NCI-H2107 (cell line): ENCODE results near the gene SLC47A1.
"Not testable (repeated sequence)": the region's sequence is repeated elsewhere in the genome, so short reads cannot be mapped to it uniquely, and the experiment has no call there.

ENCODE experiments used
- DNase-seq: peaks from one replicate; lab custom pipeline; 2025; lab: John Stamatoyannopoulos, UW

The SLC47A1 gene

DNA sequence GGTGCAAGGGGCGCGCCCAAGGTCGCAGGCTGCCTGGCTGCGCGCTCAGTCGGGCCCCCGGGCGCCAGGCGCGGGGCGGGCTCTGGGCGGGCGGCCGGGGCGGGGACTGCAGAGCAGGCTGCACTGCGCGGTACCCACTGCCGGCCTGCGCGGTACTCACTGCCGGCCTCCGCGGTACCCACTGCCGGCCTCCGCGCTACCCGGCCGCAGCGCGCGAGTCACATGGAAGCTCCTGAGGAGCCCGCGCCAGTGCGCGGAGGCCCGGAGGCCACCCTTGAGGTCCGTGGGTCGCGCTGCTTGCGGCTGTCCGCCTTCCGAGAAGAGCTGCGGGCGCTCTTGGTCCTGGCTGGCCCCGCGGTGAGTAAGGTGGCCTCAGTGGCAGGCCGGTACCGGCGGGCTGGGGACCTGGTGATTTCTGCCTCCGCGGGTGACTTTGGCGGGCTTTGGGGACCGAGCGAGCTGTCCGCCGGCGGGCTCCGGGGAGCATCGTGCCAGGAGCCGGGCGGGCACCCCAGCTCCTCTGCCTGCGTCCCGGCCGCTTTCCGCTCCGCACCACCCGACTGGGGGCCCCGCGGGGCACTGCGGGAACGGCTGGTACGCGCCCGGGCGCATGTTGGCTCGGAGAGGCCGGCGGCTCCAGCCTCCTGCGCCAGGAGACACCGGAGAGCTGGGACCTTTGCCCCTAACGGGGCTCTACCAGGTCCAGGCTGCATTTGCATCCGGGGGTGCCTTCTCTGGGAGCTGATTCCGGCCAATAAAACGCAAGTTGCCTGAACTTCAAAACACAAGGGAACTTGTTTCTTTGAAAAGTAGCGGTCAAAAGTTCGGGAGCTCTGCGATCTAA lies at the start of gene SLC47A1:
Gene SLC47A1, plus strand, starts transcription at position 137 of the 844 bp plus-strand sequence. Its CDS starts 86 bp downstream, at position 223.
- DNase-seq: no peak

- no peak for DNase-seq
Measured at GRCh38 chr17:19485800-19486340, 47.8 kb upstream of the SLC47A1 start.

- no peak for DNase-seq
Measured at GRCh38 chr17:19486351-19487023, 47.2 kb upstream of the SLC47A1 start.

DNA sequence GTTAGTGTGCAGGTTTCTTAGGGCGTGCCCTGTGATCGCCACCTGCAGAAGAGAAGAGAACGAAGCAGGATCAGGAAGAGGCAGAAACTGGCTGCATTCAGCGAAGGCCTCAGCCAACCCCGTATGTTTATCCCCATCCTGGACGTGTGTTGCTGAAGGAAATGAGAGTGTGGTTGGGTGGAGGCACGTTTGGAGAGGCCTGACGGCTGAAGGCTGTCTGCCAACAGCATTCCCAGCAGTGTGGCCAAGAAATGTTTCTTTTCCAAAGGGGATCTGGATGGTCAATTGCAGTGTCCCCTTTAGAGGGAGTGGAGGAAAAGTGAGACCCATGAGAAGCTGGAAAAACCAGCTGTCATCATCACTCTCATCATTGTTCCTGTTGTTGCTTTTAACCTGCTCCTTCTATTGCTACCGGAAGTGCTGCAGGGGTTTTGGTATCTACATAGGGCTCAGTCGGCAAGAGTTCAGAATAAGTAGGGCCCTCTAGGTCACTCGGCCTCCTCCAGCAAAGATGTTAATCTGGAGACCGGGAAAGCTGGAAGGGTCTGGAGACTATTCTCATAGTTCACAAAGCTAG lies 46.5 kb upstream of the SLC47A1 start:
- DNase-seq: no peak

GRCh38 chr17:19492141-19492540 lies 41.5 kb upstream of the SLC47A1 start:
- DNase-seq: no peak

- DNase-seq: no peak
Measured at GRCh38 chr17:19494961-19495806, 38.5 kb upstream of the SLC47A1 start.

DNA sequence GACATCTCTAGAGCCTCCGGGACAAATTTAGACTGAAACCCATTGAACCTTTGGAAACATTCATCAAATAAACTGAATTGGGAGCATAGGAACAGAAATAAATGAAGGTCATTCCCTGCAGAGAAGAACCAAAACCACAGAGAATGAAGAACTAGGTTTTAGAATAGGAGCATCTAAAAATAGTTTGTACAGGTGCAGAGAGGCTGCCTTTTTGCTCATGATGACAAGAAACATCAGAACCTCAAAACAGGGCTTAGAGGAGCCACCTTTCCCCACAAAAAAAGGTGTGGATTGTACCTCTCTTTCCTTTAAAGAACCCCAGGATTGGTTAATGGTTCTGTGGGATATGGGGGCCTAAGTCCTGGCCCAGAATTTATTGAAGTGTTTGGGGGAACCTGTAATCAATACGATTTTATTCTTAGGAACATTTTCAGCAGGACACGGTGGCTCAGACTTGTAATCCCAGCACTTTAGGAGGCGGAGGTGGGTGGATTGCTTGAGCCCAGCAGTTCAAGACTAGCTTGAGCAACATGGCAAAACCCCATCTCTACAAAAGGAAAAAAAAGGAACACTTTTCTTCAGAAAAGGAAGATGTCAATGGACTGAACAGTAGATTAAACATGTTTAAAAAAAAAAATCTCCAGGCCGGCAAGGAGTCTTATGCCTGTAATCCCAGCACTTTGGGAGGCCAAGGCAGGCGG lies 37.7 kb upstream of the SLC47A1 start:
- DNase-seq: no peak

- DNase-seq: no peak
Measured at GRCh38 chr17:19497624-19498023, 36.0 kb upstream of the SLC47A1 start.

GRCh38 chr17:19501219-19501618 lies 32.4 kb upstream of the SLC47A1 start:
- DNase-seq: no peak

GRCh38 chr17:19502517-19502916 lies 31.1 kb upstream of the SLC47A1 start:
- DNase-seq: no peak

- DNase-seq: not testable (repeated sequence)
Measured at GRCh38 chr17:19505561-19505960, 28.1 kb upstream of the SLC47A1 start.

DNA sequence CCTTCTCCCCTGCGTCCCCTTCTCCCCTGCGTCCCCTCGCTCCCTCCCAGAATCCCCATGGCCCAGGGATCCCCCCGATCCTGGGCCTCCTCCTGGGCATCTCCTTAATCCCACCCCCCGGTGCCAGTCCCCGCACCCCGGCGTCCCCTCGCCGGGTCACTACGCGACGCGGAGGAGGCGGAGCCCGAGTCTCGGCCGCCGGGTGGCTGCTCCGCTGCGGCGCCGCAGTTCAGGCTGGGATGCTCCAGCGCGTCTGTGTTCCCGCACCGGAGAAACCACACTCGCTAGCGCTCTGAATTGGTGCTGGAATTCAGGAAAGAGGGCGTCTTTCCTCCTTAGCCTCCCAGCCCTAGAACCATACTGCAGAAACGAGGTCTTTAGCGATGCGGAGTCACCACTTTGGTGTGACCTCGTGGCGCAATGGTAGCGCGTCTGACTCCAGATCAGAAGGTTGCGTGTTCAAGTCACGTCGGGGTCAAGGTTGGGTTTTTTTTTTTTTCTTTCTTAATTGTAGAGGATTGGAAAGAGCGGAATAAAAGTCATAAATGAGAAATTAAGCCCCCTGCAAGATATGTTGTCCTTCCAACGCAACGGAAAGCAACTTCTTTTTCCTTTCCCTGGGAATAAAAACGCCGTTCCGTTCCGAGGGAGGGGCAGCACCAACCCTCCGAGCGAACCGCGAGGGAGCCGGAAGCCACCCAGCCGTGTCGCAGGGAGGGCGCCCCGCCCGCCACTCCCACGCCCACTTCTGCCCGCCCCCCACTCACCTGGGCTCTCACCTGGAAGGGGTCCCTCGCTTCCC lies 25.7 kb upstream of the SLC47A1 start:
- peak; percentile 31 for DNase-seq

- no peak for DNase-seq
Measured at GRCh38 chr17:19508577-19508867, 25.1 kb upstream of the SLC47A1 start.

DNA sequence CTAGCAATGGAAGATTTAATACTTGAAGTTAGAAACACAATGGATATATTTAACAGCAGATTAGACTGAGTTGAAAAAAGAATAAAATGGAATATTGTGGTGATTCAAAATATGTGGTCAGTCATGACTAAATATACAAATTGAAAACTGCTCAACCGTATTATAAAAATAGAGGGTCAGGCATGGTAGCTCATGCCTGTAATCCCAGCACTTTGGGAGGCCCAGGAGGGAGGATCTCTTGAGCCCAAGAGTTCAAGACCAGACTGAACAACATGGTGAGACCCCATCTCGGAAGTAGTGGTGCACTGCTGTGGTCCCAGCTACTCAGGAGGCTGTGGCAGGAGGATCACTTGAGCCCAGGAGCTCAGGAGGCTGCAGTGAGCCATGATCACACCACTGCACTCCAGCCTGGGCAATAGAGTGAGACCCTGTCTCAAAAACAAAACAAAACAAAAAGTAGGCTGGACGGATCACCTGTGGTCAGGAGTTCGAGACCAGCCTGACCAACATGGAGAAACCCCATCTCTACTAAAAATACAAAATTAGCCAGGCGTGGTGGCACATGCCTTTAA lies 24.3 kb upstream of the SLC47A1 start:
- not testable (repeated sequence) for DNase-seq

DNA sequence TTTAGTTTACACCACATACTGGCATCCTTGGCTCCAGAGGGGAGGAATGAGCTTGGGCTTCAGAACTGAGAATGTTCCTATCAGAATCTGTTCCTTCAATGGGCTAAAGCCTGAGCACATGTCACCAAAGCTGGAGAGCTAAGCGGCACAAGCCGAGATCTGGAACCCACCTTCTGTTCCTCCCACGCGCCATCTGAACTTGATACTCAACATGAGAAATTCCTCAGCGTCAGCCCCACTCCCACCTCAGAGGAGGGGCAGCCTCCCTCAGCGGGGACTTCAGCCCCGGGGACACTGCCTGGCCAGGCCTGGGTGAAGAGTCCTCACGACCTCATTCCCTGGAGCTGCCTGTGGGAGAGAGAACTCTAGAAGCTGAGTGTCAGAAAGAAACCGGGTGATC lies 22.8 kb upstream of the SLC47A1 start:
- no peak for DNase-seq

- no peak for DNase-seq
Measured at GRCh38 chr17:19513897-19514488, 19.7 kb upstream of the SLC47A1 start.

- no peak for DNase-seq
Measured at GRCh38 chr17:19517699-19518098, 16.0 kb upstream of the SLC47A1 start.

GRCh38 chr17:19519388-19520291 lies 14.0 kb upstream of the SLC47A1 start:
- DNase-seq: not testable (repeated sequence)

GRCh38 chr17:19520641-19521040 lies 13.0 kb upstream of the SLC47A1 start:
- no peak for DNase-seq
